Measurements from ENCODE around the gene NUDT16L1. TPM values are rescaled to one million over a fixed set of nuclear protein-coding genes. Genes with fewer than 3 reads are reported as not detected.

NUDT16L1 gene
- total RNA-seq, 6 donors from 2014 or later, result 14.9 to 66.0 (median 34.1) TPM

- no peak overlapping the region for H3K4me3 ChIP-seq
- no peaks in the 10 kb centered on the region for H3K27me3 ChIP-seq
- no peak for ATAC-seq (ENCODE audit: low FRiP score in 2 of 2)
- TF ChIP-seq EP300 (IDR thresholded peaks at IDR 0.05), result no peak
- TF ChIP-seq POLR2AphosphoS5 (IDR thresholded peaks at IDR 0.05), result no peak
- TF ChIP-seq, protein P1, sequence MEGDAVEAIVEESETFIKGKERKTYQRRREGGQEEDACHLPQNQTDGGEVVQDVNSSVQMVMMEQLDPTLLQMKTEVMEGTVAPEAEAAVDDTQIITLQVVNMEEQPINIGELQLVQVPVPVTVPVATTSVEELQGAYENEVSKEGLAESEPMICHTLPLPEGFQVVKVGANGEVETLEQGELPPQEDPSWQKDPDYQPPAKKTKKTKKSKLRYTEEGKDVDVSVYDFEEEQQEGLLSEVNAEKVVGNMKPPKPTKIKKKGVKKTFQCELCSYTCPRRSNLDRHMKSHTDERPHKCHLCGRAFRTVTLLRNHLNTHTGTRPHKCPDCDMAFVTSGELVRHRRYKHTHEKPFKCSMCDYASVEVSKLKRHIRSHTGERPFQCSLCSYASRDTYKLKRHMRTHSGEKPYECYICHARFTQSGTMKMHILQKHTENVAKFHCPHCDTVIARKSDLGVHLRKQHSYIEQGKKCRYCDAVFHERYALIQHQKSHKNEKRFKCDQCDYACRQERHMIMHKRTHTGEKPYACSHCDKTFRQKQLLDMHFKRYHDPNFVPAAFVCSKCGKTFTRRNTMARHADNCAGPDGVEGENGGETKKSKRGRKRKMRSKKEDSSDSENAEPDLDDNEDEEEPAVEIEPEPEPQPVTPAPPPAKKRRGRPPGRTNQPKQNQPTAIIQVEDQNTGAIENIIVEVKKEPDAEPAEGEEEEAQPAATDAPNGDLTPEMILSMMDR (IDR thresholded peaks at IDR 0.05), result no peak
- no peak for TF ChIP-seq POLR2A (IDR thresholded peaks at IDR 0.05)
- WGBS, 2 donors, result 76 to 95% methylated on average over 5 to 6 of the region's 6 CpGs
- H3K27ac ChIP-seq, result peak overlapping the region in 1 of 4 donors; percentile 85
- H3K36me3 ChIP-seq, result peaks cover 0 to 80% (median 49%) of the 10 kb centered on the region in 4 donors
- no peak for DNase-seq
- H3K4me1 ChIP-seq, result peaks cover 6 to 50% (median 38%) of the 10 kb centered on the region in 4 donors
- no peaks in the 10 kb centered on the region for H3K9me3 ChIP-seq
Measured at GRCh38 chr16:4678596-4678995, 14.8 kb upstream of the NUDT16L1 start.

DNA sequence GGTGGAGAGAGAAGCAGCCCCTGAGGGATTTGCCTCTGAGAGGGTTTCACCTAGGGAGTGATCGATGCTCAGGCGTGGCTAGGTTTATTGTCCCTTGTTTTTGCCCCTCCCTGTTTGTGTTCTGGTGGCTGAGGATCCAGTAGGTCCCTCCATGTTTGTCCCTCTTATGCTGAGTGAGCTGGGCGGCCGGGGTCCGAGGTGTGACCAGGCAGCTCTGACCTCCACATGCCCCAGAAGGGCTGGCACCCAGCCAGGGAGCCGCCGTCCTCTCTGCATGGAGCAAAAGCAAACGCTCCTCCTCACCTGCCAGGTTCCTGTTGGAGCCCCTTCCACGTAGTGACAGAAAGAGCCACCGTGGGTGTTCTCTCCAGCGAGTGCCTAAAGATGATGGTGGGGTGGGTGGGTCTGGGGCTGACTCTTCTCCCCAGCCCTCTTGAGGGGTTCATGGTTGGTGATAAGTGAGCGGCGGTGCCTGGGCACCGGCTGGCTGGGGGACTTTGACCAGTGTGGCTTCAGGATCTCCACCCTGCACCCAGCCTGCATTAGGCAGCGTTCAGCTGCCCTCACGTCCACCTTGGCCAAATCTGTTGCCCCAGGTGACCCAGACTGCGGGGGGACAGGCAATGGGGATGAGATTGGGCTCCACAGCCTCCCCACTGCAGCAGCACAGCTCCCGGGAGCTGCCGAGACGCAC lies 14.1 kb upstream of the NUDT16L1 start:
- Histone ChIP-seq H3K4me3 (peak overlapping the region in 3 of 4 donors; percentile 16 to 42 (median 31)), H3K27ac (peak overlapping the region; percentile 77 to 85 (median 80)), H3K4me1 (peaks cover 6 to 50% (median 38%) of the 10 kb centered on the region in 4 donors), H3K9me3 (no peaks in the 10 kb centered on the region), H3K36me3 (peaks cover 5 to 80% (median 51%) of the 10 kb centered on the region in 4 donors), H3K27me3 (no peaks in the 10 kb centered on the region)
- TF ChIP-seq EP300 (IDR thresholded peaks at IDR 0.05) (no peak), POLR2A (IDR thresholded peaks at IDR 0.05) (no peak), POLR2AphosphoS5 (IDR thresholded peaks at IDR 0.05) (no peak)
- TF ChIP-seq, protein P1 (IDR thresholded peaks at IDR 0.05), result no peak
- 70 to 72% methylated on average over 8 to 16 of the region's 20 CpGs for WGBS, 2 donors
- DNase-seq (peak in 1 of 2 donors; percentile 86), ATAC-seq (ENCODE audit: low FRiP score in 2 of 2) (no peak)

DNA sequence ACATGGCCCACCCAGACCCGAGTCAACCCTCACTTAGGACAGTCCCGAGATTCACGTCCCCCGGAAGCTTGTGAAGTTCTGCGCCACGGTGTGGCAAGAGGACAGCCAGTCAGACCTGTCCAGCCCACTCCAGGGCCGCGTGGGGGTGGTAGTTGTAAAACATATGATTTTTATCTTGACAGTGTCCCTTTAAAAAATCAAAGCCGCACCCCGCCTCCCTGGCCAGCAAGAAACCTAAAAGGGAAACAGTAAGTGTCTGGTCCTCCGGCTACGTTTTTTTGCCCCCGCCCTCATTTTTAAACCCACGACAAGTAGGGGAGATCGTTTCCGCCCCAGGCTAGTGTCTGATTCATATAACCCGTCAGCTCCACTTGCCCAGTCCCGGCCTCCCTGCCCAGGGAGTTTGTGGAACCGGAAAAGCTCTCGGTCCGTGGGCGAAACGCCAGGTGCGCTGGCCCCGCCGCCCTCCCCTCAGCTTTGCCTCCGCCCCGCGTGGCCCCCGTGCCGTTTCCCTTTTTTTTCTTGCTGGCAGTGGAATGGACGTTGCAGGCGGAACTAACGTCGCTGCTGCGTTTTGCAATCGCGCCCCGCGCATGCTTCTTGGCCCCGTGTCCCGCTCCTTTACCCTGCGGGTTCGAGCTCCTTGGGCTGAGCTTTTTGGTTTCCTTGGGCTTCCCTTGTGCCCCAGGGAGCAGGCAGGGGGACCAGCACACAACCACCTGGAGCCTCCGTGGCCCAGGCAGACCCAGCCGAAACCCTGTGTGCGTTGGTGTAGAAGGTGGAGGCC lies 13.3 kb upstream of the NUDT16L1 start:
- H3K4me1 ChIP-seq, result peaks cover 6 to 50% (median 38%) of the 10 kb centered on the region in 4 donors
- no peaks in the 10 kb centered on the region for H3K27me3 ChIP-seq
- peak; percentile 84 to 95 for DNase-seq
- WGBS, 2 donors, result 48 to 65% methylated on average over 43 to 47 of the region's 47 CpGs
- peaks cover 7 to 83% (median 57%) of the 10 kb centered on the region in 4 donors for H3K36me3 ChIP-seq
- peak overlapping the region in 3 of 4 donors; percentile 16 to 42 (median 31) for H3K4me3 ChIP-seq
- TF ChIP-seq, protein P1 (IDR thresholded peaks at IDR 0.05), result no peak
- TF ChIP-seq POLR2A (IDR thresholded peaks at IDR 0.05), result peak in 1 of 4 donors; percentile 46
- peak in 1 of 4 donors; percentile 18 for TF ChIP-seq EP300 (IDR thresholded peaks at IDR 0.05)
- peak; percentile 9 to 32 for TF ChIP-seq POLR2AphosphoS5 (IDR thresholded peaks at IDR 0.05)
- H3K27ac ChIP-seq, result peak overlapping the region; percentile 77 to 85 (median 80)
- ATAC-seq (ENCODE audit: low FRiP score in 2 of 2), result peak; percentile 78 to 83
- H3K9me3 ChIP-seq, result no peaks in the 10 kb centered on the region

DNA sequence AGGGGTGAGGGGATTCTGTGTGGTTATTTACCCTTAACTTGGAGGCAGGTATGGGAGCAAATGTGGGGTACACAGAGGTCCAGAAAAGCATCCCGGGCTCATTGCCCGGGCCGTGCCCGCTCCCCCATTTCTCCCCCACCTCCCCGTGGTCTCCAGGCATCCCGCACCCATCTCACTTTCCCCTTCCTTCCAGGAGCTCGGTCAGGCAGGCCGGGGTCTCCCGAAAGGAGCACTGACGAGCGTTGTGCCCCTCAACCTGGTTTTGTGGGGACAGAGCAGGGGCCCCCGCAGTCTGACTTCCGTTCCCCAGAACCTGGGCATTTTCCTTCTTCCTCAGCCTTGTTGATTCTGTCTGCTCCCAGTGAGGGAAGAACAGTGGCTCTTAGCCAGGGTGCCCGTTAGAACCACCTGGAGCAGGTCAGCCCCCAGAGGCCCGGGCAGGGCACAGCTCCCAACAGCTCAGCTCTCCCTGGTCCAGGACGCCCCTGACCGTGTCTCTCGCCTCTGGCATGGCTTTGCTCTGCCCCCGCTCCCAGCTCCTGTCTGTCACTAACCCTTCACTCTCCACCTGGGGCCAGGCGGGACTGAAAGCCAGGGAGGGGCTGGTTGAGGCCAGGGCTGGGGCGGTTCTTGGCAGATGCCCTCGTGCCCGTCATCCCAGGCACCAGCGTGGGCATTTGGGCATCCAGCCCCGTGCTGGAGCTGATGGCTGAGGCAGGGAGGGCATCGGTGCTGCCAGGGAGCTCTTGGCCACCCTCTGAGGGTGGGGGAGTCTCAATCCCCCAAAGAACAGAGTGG lies 12.5 kb upstream of the NUDT16L1 start:
- WGBS, 2 donors, result 71 to 78% methylated on average over 18 to 26 of the region's 26 CpGs
- peak overlapping the region; percentile 77 to 85 (median 80) for H3K27ac ChIP-seq
- DNase-seq (peak in 1 of 2 donors; percentile 72), ATAC-seq (ENCODE audit: low FRiP score in 2 of 2) (no peak)
- peaks cover 7 to 83% (median 59%) of the 10 kb centered on the region in 4 donors for H3K36me3 ChIP-seq
- no peaks in the 10 kb centered on the region for H3K9me3 ChIP-seq
- TF ChIP-seq, protein P1 (IDR thresholded peaks at IDR 0.05), result no peak
- peak in 1 of 4 donors; percentile 11 for TF ChIP-seq POLR2A (IDR thresholded peaks at IDR 0.05)
- no peaks in the 10 kb centered on the region for H3K27me3 ChIP-seq
- H3K4me3 ChIP-seq, result peak overlapping the region in 3 of 4 donors; percentile 16 to 42 (median 31)
- peaks cover 6 to 49% (median 38%) of the 10 kb centered on the region in 4 donors for H3K4me1 ChIP-seq
